H1 (cell line): ENCODE results near the gene TRPV4. TPM values are rescaled to one million over a fixed set of nuclear protein-coding genes. Genes with fewer than 3 reads are reported as not detected.
A peak's percentile ranks its signal among the peaks of the same experiment; 100 is the strongest.

Experiments used
- CTCF ChIA-PET: fragments of 300-600 bp; sonication (Branson Sonifier 250); formaldehyde crosslinking; loops from one replicate; lab custom pipeline; 2021; ENCODE audit not compliant: partially characterized antibody; lab: Charles Lee
- POLR2A ChIA-PET: fragments of 300-600 bp; sonication (Branson Sonifier 250); formaldehyde crosslinking; loops from one replicate; lab custom pipeline; 2021; ENCODE audit warnings: inconsistent platforms; ENCODE audit not compliant: partially characterized antibody; lab: Charles Lee
- DNase-seq, 2 experiments: peaks; one replicate each; pipeline versions ENCODE4 v3.0.0 to v3.0.0-alpha.2; 2010 to 2022; ENCODE audit warnings: low spot score in 2 of 2, low read depth in 1 of 2, mixed read lengths in 1 of 2
- FAIRE-seq: peaks from 2 replicates; lab custom pipeline; 2011; peaks lifted over from hg19 to GRCh38; lab: Jason Lieb, UNC
- H2AFZ ChIP-seq: 2 replicates; pipeline ENCODE4 v1.8.1; 2012; ENCODE audit warnings: low read length, inconsistent platforms
- H2AK5ac ChIP-seq: 2 replicates; pipeline ENCODE4 v1.6.1; 2013; ENCODE audit warnings: low read depth, low read length
- H2BK120ac ChIP-seq: replicated peaks from 2 replicates; pipeline ENCODE3; 2013; ENCODE audit warnings: low read depth, low read length, inconsistent platforms
- H2BK12ac ChIP-seq: 2 replicates; pipeline ENCODE4 v1.6.1; 2013; ENCODE audit warnings: low read depth, low read length
- H2BK15ac ChIP-seq: 2 replicates; pipeline ENCODE4 v1.6.1; 2013; ENCODE audit warnings: low read length
- H2BK20ac ChIP-seq: 2 replicates; pipeline ENCODE4 v1.6.1; 2013; ENCODE audit warnings: low read length
- H2BK5ac ChIP-seq: 2 replicates; pipeline ENCODE4 v1.6.1; 2013; ENCODE audit warnings: low read depth, low read length
- H3K14ac ChIP-seq: 2 replicates; pipeline ENCODE4 v1.6.1; 2013; ENCODE audit warnings: inconsistent platforms; ENCODE audit not compliant: insufficient read length
- H3K18ac ChIP-seq: 2 replicates; pipeline ENCODE4 v1.6.1; 2013; ENCODE audit warnings: low read length; ENCODE audit errors: extremely low read depth
- H3K23ac ChIP-seq: 2 replicates; pipeline ENCODE4 v1.6.1; 2013; ENCODE audit warnings: inconsistent platforms; ENCODE audit not compliant: insufficient read length
- H3K23me2 ChIP-seq: 2 replicates; pipeline ENCODE4 v1.6.1; 2013; ENCODE audit warnings: low read depth, low read length
- H3K27ac ChIP-seq: 2 replicates; pipeline ENCODE4 v1.6.1; 2011; ENCODE audit warnings: low read depth, low read length, inconsistent platforms
- H3K27me3 ChIP-seq, 4 experiments: replicated peaks in 1 of 4; 1 replicate in 1 of 4; 2 replicates in 3 of 4; pipeline versions ENCODE4 v1.6.1 to v1.8.1; 2011 to 2013; ENCODE audit warnings: low read length in 3 of 4, mild to moderate bottlenecking in 3 of 4, inconsistent platforms in 2 of 4, mixed read lengths in 2 of 4, moderate library complexity in 1 of 4; ENCODE audit not compliant: control insufficient read depth in 3 of 4, insufficient read depth in 3 of 4; ENCODE audit errors: extremely low read depth in 1 of 4
- H3K36me3 ChIP-seq, 4 experiments: 2 replicates each; pipeline versions ENCODE4 v1.6.1 to v1.8.1; 2011 to 2013; ENCODE audit warnings: mild to moderate bottlenecking in 4 of 4, low read length in 3 of 4, moderate library complexity in 2 of 4, control low read depth in 1 of 4, inconsistent platforms in 1 of 4; ENCODE audit not compliant: insufficient read depth in 4 of 4, control insufficient read depth in 2 of 4
- H3K4ac ChIP-seq: replicated peaks from 2 replicates; pipeline ENCODE3; 2013; ENCODE audit warnings: low read length, low read depth, mixed read lengths, inconsistent platforms; ENCODE audit not compliant: insufficient read length
- H3K4me1 ChIP-seq, 4 experiments: replicated peaks in 1 of 4; 1 replicate in 1 of 4; 2 replicates in 3 of 4; pipeline versions ENCODE4 v1.6.1 to v1.8.1; 2011 to 2013; ENCODE audit warnings: low read length in 3 of 4, inconsistent platforms in 2 of 4, mixed read lengths in 1 of 4; ENCODE audit not compliant: insufficient read depth in 4 of 4, control insufficient read depth in 3 of 4
- H3K4me2 ChIP-seq, 2 experiments: 2 replicates each; pipeline versions ENCODE4 v1.6.1 to v1.8.1; 2011 to 2013; ENCODE audit warnings: low read depth in 2 of 2, low read length in 2 of 2, control low read depth in 1 of 2, inconsistent platforms in 1 of 2, mild to moderate bottlenecking in 1 of 2; ENCODE audit not compliant: insufficient read depth in 1 of 2
- H3K4me3 ChIP-seq, 4 experiments: fragments of 200-600, 300-600 bp in 1 of 4; sonication (generic), shearing (Covaris generic), sonication (Bioruptor Twin) in 1 of 4; 2 replicates each; pipeline versions ENCODE4 v1.5.1 to v1.8.1; 2011 to 2016; ENCODE audit warnings: low read length in 4 of 4, low read depth in 3 of 4, control low read depth in 2 of 4, inconsistent platforms in 2 of 4, mild to moderate bottlenecking in 2 of 4, mixed read lengths in 1 of 4, moderate library complexity in 1 of 4; ENCODE audit not compliant: insufficient read depth in 2 of 4; ENCODE audit errors: extremely low read depth in 1 of 4
- H3K56ac ChIP-seq: replicated peaks from 2 replicates; pipeline ENCODE3; 2013; ENCODE audit warnings: low read depth, mild to moderate bottlenecking, mixed read lengths, low read length, inconsistent platforms; ENCODE audit not compliant: insufficient read length
- H3K79me1 ChIP-seq: 2 replicates; pipeline ENCODE4 v1.6.1; 2013; ENCODE audit warnings: low read depth, low read length, control low read depth
- H3K79me2 ChIP-seq, 2 experiments: 2 replicates each; pipeline versions ENCODE4 v1.6.1 to v1.8.1; 2012 to 2013; ENCODE audit warnings: low read length in 2 of 2, mild to moderate bottlenecking in 2 of 2, inconsistent platforms in 1 of 2; ENCODE audit not compliant: insufficient read depth in 2 of 2, control insufficient read depth in 1 of 2
- H3K9ac ChIP-seq, 4 experiments: replicated peaks in 1 of 4; 1 replicate in 1 of 4; 2 replicates in 3 of 4; pipeline versions ENCODE4 v1.6.1 to v1.8.1; 2011 to 2013; ENCODE audit warnings: low read depth in 3 of 4, low read length in 3 of 4, control low read depth in 2 of 4, mild to moderate bottlenecking in 2 of 4, moderate library complexity in 2 of 4, inconsistent platforms in 1 of 4; ENCODE audit errors: extremely low read depth in 1 of 4
- H3K9me3 ChIP-seq, 2 experiments: 2 replicates each; pipeline versions ENCODE4 v1.6.1 to v1.8.1; 2012 to 2013; ENCODE audit warnings: mild to moderate bottlenecking in 2 of 2, moderate library complexity in 2 of 2, control low read depth in 1 of 2, inconsistent platforms in 1 of 2, low read depth in 1 of 2, low read length in 1 of 2, mixed read lengths in 1 of 2; ENCODE audit not compliant: insufficient read depth in 2 of 2
- H4K20me1 ChIP-seq, 2 experiments: replicated peaks in 1 of 2; 2 replicates each; pipeline versions ENCODE3 to v1.8.1; 2011 to 2013; ENCODE audit warnings: inconsistent platforms in 2 of 2, low read length in 2 of 2, mild to moderate bottlenecking in 1 of 2; ENCODE audit not compliant: insufficient read depth in 2 of 2, control insufficient read depth in 1 of 2
- H4K5ac ChIP-seq: 2 replicates; pipeline ENCODE4 v1.6.1; 2013; ENCODE audit warnings: low read length, low read depth, mixed read lengths, inconsistent platforms; ENCODE audit not compliant: insufficient read length
- H4K8ac ChIP-seq: 2 replicates; pipeline ENCODE4 v1.8.0; 2013; ENCODE audit warnings: mild to moderate bottlenecking, moderate library complexity, low read length, inconsistent platforms; ENCODE audit not compliant: insufficient read depth; ENCODE audit errors: extremely low read depth
- H4K91ac ChIP-seq: replicated peaks from 2 replicates; pipeline ENCODE3; 2013; ENCODE audit warnings: low read length, mixed read lengths, inconsistent platforms; ENCODE audit not compliant: insufficient read length
- ATF3 ChIP-seq: IDR thresholded peaks from 2 replicates; pipeline ENCODE4 v1.6.1; 2011; ENCODE audit warnings: low read depth, mild to moderate bottlenecking, low read length; ENCODE audit not compliant: insufficient read depth
- BCL11A ChIP-seq, 2 experiments: IDR thresholded peaks; one replicate each; pipeline ENCODE4 v1.6.1; 2011; ENCODE audit warnings: low read depth in 2 of 2, low read length in 2 of 2, mild to moderate bottlenecking in 2 of 2
- CHD1 ChIP-seq: IDR thresholded peaks from 2 replicates; pipeline ENCODE4 v1.6.1; 2012; ENCODE audit warnings: low read depth, low read length, improper control_type of control experiment
- EGR1 ChIP-seq: IDR thresholded peaks from 2 replicates; pipeline ENCODE4 v1.6.1; 2011; ENCODE audit warnings: low read depth, low read length, borderline replicate concordance
- FOSL1 ChIP-seq: IDR thresholded peaks from 2 replicates; pipeline ENCODE4 v1.6.1; 2011; ENCODE audit warnings: mild to moderate bottlenecking, low read depth, low read length, moderate library complexity; ENCODE audit not compliant: insufficient read depth
- HDAC2 ChIP-seq, 2 experiments: fragments of 300-600 bp in 1 of 2; sonication (generic) in 1 of 2; IDR thresholded peaks; 2 replicates each; pipeline ENCODE4 v1.6.1; 2011 to 2012; ENCODE audit warnings: low read depth in 2 of 2, low read length in 2 of 2, mild to moderate bottlenecking in 2 of 2, moderate library complexity in 2 of 2, borderline replicate concordance in 1 of 2, inconsistent platforms in 1 of 2
- JUND ChIP-seq: IDR thresholded peaks from 2 replicates; pipeline ENCODE4 v1.6.1; 2011; ENCODE audit warnings: mild to moderate bottlenecking, improper control_type of control experiment, low read length
- KDM1A ChIP-seq: fragments of 200-600, 300-600 bp; sonication (generic); IDR thresholded peaks from 2 replicates; pipeline ENCODE4 v1.7.1; 2016; ENCODE audit warnings: mild to moderate bottlenecking, low read length, borderline replicate concordance
- NANOG ChIP-seq: IDR thresholded peaks from 2 replicates; pipeline ENCODE4 v1.6.1; 2011; ENCODE audit warnings: low read length, low read depth, mild to moderate bottlenecking, inconsistent platforms; ENCODE audit not compliant: insufficient read depth, poor library complexity, severe bottlenecking
- POLR2AphosphoS5 ChIP-seq: IDR thresholded peaks from 2 replicates; pipeline ENCODE4 v1.6.1; 2011; ENCODE audit warnings: low read depth, low read length
- SIRT6 ChIP-seq: IDR thresholded peaks from one replicate; pipeline ENCODE4 v1.7.1; 2012; ENCODE audit warnings: low read length, inconsistent platforms
- WGBS, 2 experiments: shearing (Covaris generic) in 1 of 2; methylation state at CpG; one replicate each; pipeline versions ENCODE4 v1.1.6 to v1.1.7; 2013 to 2015; ENCODE audit warnings: low lambda C conversion rate in 2 of 2, mixed read lengths in 2 of 2, inconsistent platforms in 1 of 2, low coverage in 1 of 2, missing lambda C conversion rate in 1 of 2; ENCODE audit not compliant: insufficient replicate concordance in 2 of 2, insufficient coverage in 1 of 2, insufficient read length in 1 of 2; ENCODE audit errors: extremely low coverage in 1 of 2, missing lambda C conversion rate in 1 of 2; 5-methylcytosine and 5-hydroxymethylcytosine counted together
- polyA plus RNA-seq, 7 experiments: library from polyadenylated mRNA; depleted of rRNA in 3 of 7; stranded (reverse) in 5 of 7; unstranded in 2 of 7; fragments of >200 nt in 5 of 7; fragments of 200-250 nt in 2 of 7; gene quantifications; 1 replicate in 5 of 7; 2 replicates in 1 of 7; 4 replicates in 1 of 7; pipeline versions ENCODE4 v1.2.1 to v1.2.3, GENCODE V29; 2011 to 2013; ENCODE audit warnings: missing spikeins in 2 of 7, mixed read lengths in 2 of 7
- total RNA-seq: library from RNA; stranded (reverse); fragmentation: NEBNext Ultra II Directional; extraction: Animal tissue kit (Norgen Biotek cat#: 25700); gene quantifications from 2 replicates; pipeline ENCODE4 v1.2.1, GENCODE V29; 2021

The TRPV4 gene
- total and polyA plus RNA-seq, 2 of the 8 experiments (the other 6 are each of a cell fraction or from before 2014, with no cell fraction given) = 2.1 to 6.2 TPM

- no peak overlapping the region for H3K4me2 ChIP-seq
- WGBS, 2 experiments = 84% methylated on average over 14 of the region's 14 CpGs; no CpG with 5 or more reads in 1 of the 2 experiments
- no peaks in the 10 kb centered on the region; the same call in 1 of the 2 replicates for H3K23me2 ChIP-seq
Observed at GRCh38 chr12:109741970-109742703, 91.1 kb downstream of the TRPV4 start.

More at GRCh38 chr12:109741970-109742703, 91.1 kb downstream of the TRPV4 start:
- ChIA-PET CTCF (interaction anchor here (0.6 to 1.2 kb wide), 6 partner anchors 9 to 309 kb away, joined by 3 to 4 read pairs (median 4); no protein-coding TSS in a partner anchor), POLR2A (no interaction called here)
- Histone ChIP-seq H3K79me1 (no peaks in the 10 kb centered on the region), H2BK15ac (no peak overlapping the region), H3K18ac (no peak overlapping the region), H3K23ac (no peak overlapping the region), H2BK20ac (no peak overlapping the region), H3K4me3 (no peak overlapping the region), H3K14ac (no peak overlapping the region), H3K27me3 (no peaks in the 10 kb centered on the region), H3K79me2 (no peaks in the 10 kb centered on the region), H2BK12ac (no peak overlapping the region; the same call in 1 of the 2 replicates), H2BK5ac (no peak overlapping the region), H3K36me3 (no peaks in the 10 kb centered on the region), H3K9me3 (no peaks in the 10 kb centered on the region), H3K27ac (no peak overlapping the region), H2AFZ (no peak overlapping the region), H4K91ac (no peak overlapping the region), H4K8ac (no peak overlapping the region), H4K5ac (no peak overlapping the region), H2BK120ac (no peak overlapping the region), H3K4ac (peak overlapping the region; percentile 44), H3K56ac (no peak overlapping the region), H3K4me1 (no peaks in the 10 kb centered on the region), H2AK5ac (no peak overlapping the region), H3K9ac (peak overlapping the region in 1 of 4 experiments; percentile 13; a peak in 1 of 7 replicates), H4K20me1 (no peaks in the 10 kb centered on the region)
- no peak for TF ChIP-seq BCL11A (IDR thresholded peaks at IDR 0.05; ENCODE audit: low read depth in 2 of 2, low read length in 2 of 2)
- no peak for TF ChIP-seq SIRT6
- TF ChIP-seq POLR2AphosphoS5 = no peak
- TF ChIP-seq JUND = no peak
- no peak for TF ChIP-seq NANOG
- TF ChIP-seq CHD1 = no peak
- TF ChIP-seq EGR1 = no peak
- TF ChIP-seq HDAC2 (IDR thresholded peaks at IDR 0.05; ENCODE audit: borderline replicate concordance in 1 of 2, low read depth in 2 of 2, low read length in 2 of 2) = no peak
- no peak for TF ChIP-seq FOSL1
- no peak for TF ChIP-seq KDM1A
- no peak for TF ChIP-seq ATF3
- FAIRE-seq = no peak
- peak in 1 of 2 experiments; percentile 39 for DNase-seq
